ENCODE results near the gene SPTBN1. TPM values are rescaled to one million over a fixed set of nuclear protein-coding genes. Genes with fewer than 3 reads are reported as not detected.

Gene SPTBN1
- total RNA-seq, 1 experiment from 2014 or later: 146 TPM

DNA sequence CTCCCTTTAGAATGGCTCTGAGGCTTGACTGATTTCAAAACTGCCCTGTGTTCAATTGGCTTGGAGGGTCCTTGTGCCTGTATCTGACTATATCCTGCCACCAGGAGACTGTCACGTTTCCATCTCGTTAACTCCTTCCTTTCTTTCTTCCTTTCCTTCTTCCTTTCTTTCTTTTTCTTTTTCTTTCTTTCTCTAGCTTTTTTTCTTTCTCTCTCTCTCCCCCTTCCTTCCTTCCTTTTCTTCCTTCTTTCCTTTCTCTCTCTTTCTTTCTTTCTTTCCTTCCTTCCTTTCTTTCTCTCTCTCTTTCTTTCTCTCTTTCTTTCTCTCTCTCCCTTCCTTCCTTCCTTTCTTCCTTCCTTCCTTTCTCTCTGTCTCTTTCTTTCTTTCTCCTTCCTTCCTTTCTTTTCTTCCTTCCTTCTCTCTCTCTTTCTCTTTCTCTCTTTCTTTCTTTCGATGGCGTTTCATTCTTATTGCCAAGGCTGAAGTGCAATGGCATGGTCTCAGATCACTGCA, 229.2 kb downstream of the SPTBN1 start:
- no peaks in the 10 kb centered on the region for H3K9me3 ChIP-seq (ENCODE audit: low read depth, low read length, poor library complexity, severe bottlenecking)
- no peaks in the 10 kb centered on the region for H3K4me1 ChIP-seq (ENCODE audit: insufficient read depth, low read length, poor library complexity, severe bottlenecking)
- ChIA-PET POLR2A (ENCODE audit: low non-redundant PET) (no interaction called here), CTCF (no interaction called here)
- H3K36me3 ChIP-seq (ENCODE audit: insufficient read depth, low read length, poor library complexity, severe bottlenecking): no peaks in the 10 kb centered on the region
- H3K27me3 ChIP-seq (replicated peaks; ENCODE audit: insufficient read depth, low read depth, low read length, poor library complexity): no peaks in the 10 kb centered on the region
- TF ChIP-seq, protein P1, sequence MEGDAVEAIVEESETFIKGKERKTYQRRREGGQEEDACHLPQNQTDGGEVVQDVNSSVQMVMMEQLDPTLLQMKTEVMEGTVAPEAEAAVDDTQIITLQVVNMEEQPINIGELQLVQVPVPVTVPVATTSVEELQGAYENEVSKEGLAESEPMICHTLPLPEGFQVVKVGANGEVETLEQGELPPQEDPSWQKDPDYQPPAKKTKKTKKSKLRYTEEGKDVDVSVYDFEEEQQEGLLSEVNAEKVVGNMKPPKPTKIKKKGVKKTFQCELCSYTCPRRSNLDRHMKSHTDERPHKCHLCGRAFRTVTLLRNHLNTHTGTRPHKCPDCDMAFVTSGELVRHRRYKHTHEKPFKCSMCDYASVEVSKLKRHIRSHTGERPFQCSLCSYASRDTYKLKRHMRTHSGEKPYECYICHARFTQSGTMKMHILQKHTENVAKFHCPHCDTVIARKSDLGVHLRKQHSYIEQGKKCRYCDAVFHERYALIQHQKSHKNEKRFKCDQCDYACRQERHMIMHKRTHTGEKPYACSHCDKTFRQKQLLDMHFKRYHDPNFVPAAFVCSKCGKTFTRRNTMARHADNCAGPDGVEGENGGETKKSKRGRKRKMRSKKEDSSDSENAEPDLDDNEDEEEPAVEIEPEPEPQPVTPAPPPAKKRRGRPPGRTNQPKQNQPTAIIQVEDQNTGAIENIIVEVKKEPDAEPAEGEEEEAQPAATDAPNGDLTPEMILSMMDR (conservative IDR thresholded peaks at IDR 0.05; ENCODE audit: low read depth, low read length): no peak
- TF ChIP-seq EZH2 (IDR thresholded peaks at IDR 0.05; ENCODE audit: borderline replicate concordance, low read depth, low read length, poor library complexity, severe bottlenecking): no peak
- intact Hi-C loops (cut with micrococcal nuclease; ENCODE audit: unreplicated experiment): no loop called here
- DNase-seq (ENCODE audit: low spot score): no peak
- H3K27ac ChIP-seq (ENCODE audit: low read depth, low read length, poor library complexity, severe bottlenecking): no peak overlapping the region
- H3K4me3 ChIP-seq (ENCODE audit: low read depth, low read length, poor library complexity, severe bottlenecking): no peak overlapping the region
- no TSS peak for BruUV-seq (replicated peaks)

DNA sequence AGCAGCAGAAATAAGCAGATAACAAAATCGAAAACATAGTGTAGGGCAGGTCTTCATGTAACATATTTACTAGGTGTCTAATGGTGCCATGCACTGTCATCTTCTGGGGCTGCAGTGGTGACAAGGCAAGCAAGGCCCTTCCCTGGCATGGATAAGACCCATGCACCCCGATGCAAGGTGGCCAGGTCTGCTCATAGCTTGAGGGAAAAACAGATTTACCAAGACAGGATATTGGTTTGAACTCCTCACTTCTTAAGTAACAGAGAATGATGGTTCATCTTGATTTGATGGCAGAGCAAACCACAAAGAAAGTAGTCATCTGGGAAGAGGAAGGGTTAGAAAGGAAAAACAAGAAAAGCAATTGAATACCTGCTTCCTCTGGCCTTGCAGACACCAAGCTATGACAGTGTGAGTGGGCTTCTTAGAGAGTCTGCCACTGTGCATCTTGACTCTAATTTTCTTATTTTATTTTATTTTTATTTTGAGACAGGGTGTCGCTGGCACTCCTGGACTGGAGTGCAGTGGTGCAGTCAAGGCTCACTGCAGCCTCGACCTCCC, 231.5 kb downstream of the SPTBN1 start:
- Histone ChIP-seq H3K27ac (ENCODE audit: low read depth, low read length, poor library complexity, severe bottlenecking) (no peak overlapping the region), H3K9me3 (ENCODE audit: low read depth, low read length, poor library complexity, severe bottlenecking) (no peaks in the 10 kb centered on the region), H3K4me3 (ENCODE audit: low read depth, low read length, poor library complexity, severe bottlenecking) (no peak overlapping the region), H3K4me1 (ENCODE audit: insufficient read depth, low read length, poor library complexity, severe bottlenecking) (no peaks in the 10 kb centered on the region), H3K27me3 (replicated peaks; ENCODE audit: insufficient read depth, low read depth, low read length, poor library complexity) (no peaks in the 10 kb centered on the region), H3K36me3 (ENCODE audit: insufficient read depth, low read length, poor library complexity, severe bottlenecking) (no peaks in the 10 kb centered on the region)
- intact Hi-C loops (cut with micrococcal nuclease; ENCODE audit: unreplicated experiment): no loop called here
- no TSS peak for BruUV-seq (replicated peaks)
- TF ChIP-seq EZH2 (IDR thresholded peaks at IDR 0.05; ENCODE audit: borderline replicate concordance, low read depth, low read length, poor library complexity, severe bottlenecking): no peak
- TF ChIP-seq, protein P1 (conservative IDR thresholded peaks at IDR 0.05; ENCODE audit: low read depth, low read length): no peak
- no peak for DNase-seq (ENCODE audit: low spot score)
- CTCF ChIA-PET: no interaction called here
- POLR2A ChIA-PET (ENCODE audit: low non-redundant PET): no interaction called here

DNA sequence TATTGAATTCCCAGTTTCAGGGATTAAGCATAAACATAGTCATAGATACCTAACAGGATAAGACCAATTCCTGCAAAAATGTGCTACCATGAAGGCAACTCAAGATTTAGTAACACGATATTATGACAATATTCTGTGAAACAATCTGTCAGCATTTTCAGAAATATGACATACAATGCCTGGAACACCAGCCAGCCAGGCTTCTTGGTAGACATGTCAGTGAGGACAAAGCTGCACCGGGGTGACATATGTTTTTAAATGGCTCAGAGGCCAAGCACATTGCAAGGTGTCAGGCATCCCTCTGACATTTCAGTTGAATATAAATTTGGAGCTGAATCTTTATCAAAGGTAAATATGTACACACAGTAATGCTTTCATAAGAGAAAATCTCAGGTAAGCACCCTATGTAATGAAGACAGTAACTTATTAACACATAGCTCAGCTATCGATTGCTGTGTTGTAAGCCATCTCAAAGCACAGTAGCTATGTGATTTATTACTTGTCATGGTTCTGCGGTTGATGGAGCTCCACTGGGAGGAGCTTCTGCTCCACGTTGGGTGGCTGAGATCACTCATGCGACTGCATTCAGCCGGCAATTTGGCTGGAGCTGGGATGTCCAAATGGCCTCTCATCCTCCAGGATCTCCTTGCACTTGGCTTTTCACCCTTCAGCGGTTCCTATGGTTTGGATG, 235.5 kb downstream of the SPTBN1 start:
- POLR2A ChIA-PET (ENCODE audit: low non-redundant PET): no interaction called here

More for the DNA sequence above, 235.5 kb downstream of the SPTBN1 start:
- Histone ChIP-seq H3K9me3 (ENCODE audit: low read depth, low read length, poor library complexity, severe bottlenecking) (no peaks in the 10 kb centered on the region), H3K36me3 (ENCODE audit: insufficient read depth, low read length, poor library complexity, severe bottlenecking) (no peaks in the 10 kb centered on the region), H3K27me3 (replicated peaks; ENCODE audit: insufficient read depth, low read depth, low read length, poor library complexity) (no peaks in the 10 kb centered on the region), H3K27ac (ENCODE audit: low read depth, low read length, poor library complexity, severe bottlenecking) (no peak overlapping the region), H3K4me3 (ENCODE audit: low read depth, low read length, poor library complexity, severe bottlenecking) (no peak overlapping the region), H3K4me1 (ENCODE audit: insufficient read depth, low read length, poor library complexity, severe bottlenecking) (no peaks in the 10 kb centered on the region)
- CTCF ChIA-PET: no interaction called here
- no TSS peak for BruUV-seq (replicated peaks)
- intact Hi-C loops (cut with micrococcal nuclease; ENCODE audit: unreplicated experiment): no loop called here
- no peak for TF ChIP-seq EZH2 (IDR thresholded peaks at IDR 0.05; ENCODE audit: borderline replicate concordance, low read depth, low read length, poor library complexity, severe bottlenecking)
- TF ChIP-seq, protein P1 (conservative IDR thresholded peaks at IDR 0.05; ENCODE audit: low read depth, low read length): no peak
- no peak for DNase-seq (ENCODE audit: low spot score)

All from A673 (cell line).